ENCODE measurements around the gene RNASE3. TPM values are rescaled to one million over a fixed set of nuclear protein-coding genes. Genes with fewer than 3 reads are reported as not detected.
A peak's percentile ranks its signal among the peaks of the same experiment; 100 is the strongest.

The RNASE3 gene
- total RNA-seq, 1 experiment from 2014 or later, result not detected

DNA sequence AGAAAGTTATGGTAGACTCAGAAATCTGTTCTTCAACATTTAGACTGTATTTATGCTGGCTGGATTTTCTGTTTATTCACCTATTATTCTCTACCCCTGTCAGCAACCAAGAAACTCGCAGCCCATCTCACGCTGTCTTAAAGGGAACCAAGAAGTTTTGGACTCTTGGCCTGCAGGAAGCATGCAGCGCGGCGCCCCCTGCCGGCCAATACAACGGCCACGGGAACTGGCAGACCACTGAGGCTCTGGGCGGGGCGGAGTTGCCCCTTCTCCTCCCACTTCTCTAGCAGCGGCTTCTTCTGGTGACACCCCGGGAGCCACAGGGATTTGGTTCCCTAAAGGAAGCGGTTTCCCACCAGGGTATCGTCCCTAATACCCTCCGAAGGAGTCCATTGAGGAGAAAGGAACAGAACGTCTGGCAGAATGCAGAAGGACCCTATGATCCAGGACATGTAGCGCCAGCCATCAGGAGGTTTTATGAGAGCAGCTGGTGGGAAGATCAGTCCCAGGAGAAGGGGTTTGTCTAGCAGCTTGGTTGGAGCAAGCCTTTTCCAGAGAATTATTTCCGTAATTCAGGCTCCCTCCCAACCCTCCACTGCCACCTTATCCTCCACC lies 43.1 kb downstream of the RNASE3 start:
- H3K4me2 ChIP-seq (ENCODE audit: low read length), result no peak overlapping the region
- no peak overlapping the region for H3K4me3 ChIP-seq (ENCODE audit: low read length)
- no peaks in the 10 kb centered on the region for H3F3A ChIP-seq (ENCODE audit: low read length, unreplicated experiment)
- no peak for TF ChIP-seq EZH2 (IDR thresholded peaks at IDR 0.05; ENCODE audit: low read length, unreplicated experiment)
- peak; percentile 67 for TF ChIP-seq CTCF (conservative IDR thresholded peaks at IDR 0.05; ENCODE audit: low read depth, low read length)
- H3K4me1 ChIP-seq (ENCODE audit: insufficient read depth, low read length), result no peaks in the 10 kb centered on the region
- DNase-seq (peak; percentile 9), ATAC-seq (no peak)
- H3K27me3 ChIP-seq (ENCODE audit: low read length), result peaks cover 37% of the 10 kb centered on the region
- no peak overlapping the region for H3K9ac ChIP-seq (ENCODE audit: low read length)
- ChIA-PET CTCF (no interaction called here), POLR2A (ENCODE audit: unreplicated experiment) (no interaction called here)
- BruUV-seq (replicated peaks), result no TSS peak
- H3K79me2 ChIP-seq (ENCODE audit: low read length), result no peaks in the 10 kb centered on the region
- H3K36me3 ChIP-seq (ENCODE audit: low read depth, low read length), result no peaks in the 10 kb centered on the region
- no peaks in the 10 kb centered on the region for H3K9me3 ChIP-seq (ENCODE audit: low read length)
- no peak overlapping the region for H2AFZ ChIP-seq (ENCODE audit: low read length)
- intact Hi-C loops (cut with micrococcal nuclease), result no loop called here
- H4K20me1 ChIP-seq (ENCODE audit: low read length), result no peaks in the 10 kb centered on the region
- H3K27ac ChIP-seq (ENCODE audit: low read length), result no peak overlapping the region
- no peaks in the 10 kb centered on the region for H3K9me2 ChIP-seq (replicated peaks; ENCODE audit: low read length)

GRCh38 chr14:20935303-20935984 lies 44.3 kb downstream of the RNASE3 start:
- intact Hi-C loops (cut with micrococcal nuclease), result no loop called here
- no peaks in the 10 kb centered on the region for H3K4me1 ChIP-seq (ENCODE audit: insufficient read depth, low read length)
- no peak overlapping the region for H3K27ac ChIP-seq (ENCODE audit: low read length)
- H4K20me1 ChIP-seq (ENCODE audit: low read length), result no peaks in the 10 kb centered on the region
- no peak overlapping the region for H3K4me2 ChIP-seq (ENCODE audit: low read length)
- ATAC-seq, result no peak
- no peaks in the 10 kb centered on the region for H3K79me2 ChIP-seq (ENCODE audit: low read length)
- no peaks in the 10 kb centered on the region for H3K36me3 ChIP-seq (ENCODE audit: low read depth, low read length)
- no peak overlapping the region for H3K9ac ChIP-seq (ENCODE audit: low read length)
- BruUV-seq (replicated peaks), result no TSS peak
- ChIA-PET CTCF (no interaction called here), POLR2A (ENCODE audit: unreplicated experiment) (no interaction called here)
- no peak overlapping the region for H3K4me3 ChIP-seq (ENCODE audit: low read length)
- no peak for TF ChIP-seq CTCF (conservative IDR thresholded peaks at IDR 0.05; ENCODE audit: low read depth, low read length)
- TF ChIP-seq EZH2 (IDR thresholded peaks at IDR 0.05; ENCODE audit: low read length, unreplicated experiment), result no peak
- TF ChIP-seq EZH2phosphoT487 (IDR thresholded peaks at IDR 0.05; ENCODE audit: borderline replicate concordance, low read length), result no peak
- peaks cover 42% of the 10 kb centered on the region for H3K27me3 ChIP-seq (ENCODE audit: low read length)
- DNase-seq, result no peak
- no peaks in the 10 kb centered on the region for H3F3A ChIP-seq (ENCODE audit: low read length, unreplicated experiment)
- H3K9me3 ChIP-seq (ENCODE audit: low read length), result no peaks in the 10 kb centered on the region
- no peaks in the 10 kb centered on the region for H3K9me2 ChIP-seq (replicated peaks; ENCODE audit: low read length)
- H2AFZ ChIP-seq (ENCODE audit: low read length), result no peak overlapping the region

Other genes starting within 250 kb of the RNASE3 start
- not detected in 2 replicates for gene OR6S1, start 249.7 kb upstream of the RNASE3 start, total RNA-seq (2014; rRNA removed)
- 5.9 and 8.5 TPM in 2 replicates for gene RNASE4, start 206.8 kb upstream of the RNASE3 start, total RNA-seq (2014; rRNA removed)
- gene ANG, start 202.6 kb upstream of the RNASE3 start, total RNA-seq (2014; rRNA removed), result 4.8 and 6.6 TPM in 2 replicates
- not detected in 2 replicates for gene EDDM3A, start 145.5 kb upstream of the RNASE3 start, total RNA-seq (2014; rRNA removed)
- gene EDDM3B, start 123.0 kb upstream of the RNASE3 start, total RNA-seq (2014; rRNA removed), result not detected in 2 replicates
- gene RNASE6, start 110.1 kb upstream of the RNASE3 start, total RNA-seq (2014; rRNA removed), result not detected in 2 replicates
- 0.23 and 0.51 TPM in 2 replicates for gene RNASE1, start 88.5 kb upstream of the RNASE3 start, total RNA-seq (2014; rRNA removed)
- not detected in 2 replicates for gene RNASE2, start 64.1 kb downstream of the RNASE3 start, total RNA-seq (2014; rRNA removed)
- 83.0 and 99.0 TPM in 2 replicates for gene METTL17, start 98.6 kb downstream of the RNASE3 start, total RNA-seq (2014; rRNA removed)
- not detected in 2 replicates for gene SLC39A2, start 107.9 kb downstream of the RNASE3 start, total RNA-seq (2014; rRNA removed)
- gene NDRG2, start 133.7 kb downstream of the RNASE3 start, total RNA-seq (2014; rRNA removed), result 4.0 and 4.7 TPM in 2 replicates
- gene TPPP2, start 138.8 kb downstream of the RNASE3 start, total RNA-seq (2014; rRNA removed), result not detected in 2 replicates
- not detected in 2 replicates for gene RNASE13, start 143.4 kb downstream of the RNASE3 start, total RNA-seq (2014; rRNA removed)
- gene RNASE7, start 151.0 kb downstream of the RNASE3 start, total RNA-seq (2014; rRNA removed), result not detected in 2 replicates
- not detected in 2 replicates for gene RNASE8, start 166.4 kb downstream of the RNASE3 start, total RNA-seq (2014; rRNA removed)
- gene ARHGEF40, start 178.9 kb downstream of the RNASE3 start, total RNA-seq (2014; rRNA removed), result 2.7 and 3.9 TPM in 2 replicates
- 5.7 and 6.0 TPM in 2 replicates for gene ZNF219, start 207.3 kb downstream of the RNASE3 start, total RNA-seq (2014; rRNA removed)
- not detected in 2 replicates for gene TMEM253, start 209.7 kb downstream of the RNASE3 start, total RNA-seq (2014; rRNA removed)

Measured in PC-3 (cell line).